Measurements from ENCODE around the gene ZDHHC7.
A peak's percentile ranks its signal among the peaks of the same experiment; 100 is the strongest.

Gene ZDHHC7

DNA sequence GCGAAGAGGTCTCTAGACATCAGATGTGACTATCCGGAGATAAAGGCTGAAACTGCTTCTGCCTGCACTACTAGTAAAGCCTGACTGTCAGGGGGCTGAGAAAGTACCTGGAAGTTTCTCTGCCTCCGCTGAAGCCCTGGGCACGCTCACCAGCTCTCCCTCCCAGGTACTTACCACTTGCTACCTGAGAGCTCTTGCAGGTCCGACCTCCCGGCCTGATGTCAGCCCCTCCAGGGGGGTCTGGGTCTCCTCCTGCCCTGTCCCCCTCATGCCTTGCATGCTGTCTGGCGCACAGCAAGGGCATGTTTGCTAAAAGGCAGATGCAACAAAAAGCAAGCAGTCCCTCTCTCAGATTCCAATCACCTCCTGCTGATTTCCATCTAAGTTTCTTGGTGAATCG, 17.4 kb downstream of the ZDHHC7 start:
- DNase-seq (ENCODE audit: low spot score), result no peak

DNA sequence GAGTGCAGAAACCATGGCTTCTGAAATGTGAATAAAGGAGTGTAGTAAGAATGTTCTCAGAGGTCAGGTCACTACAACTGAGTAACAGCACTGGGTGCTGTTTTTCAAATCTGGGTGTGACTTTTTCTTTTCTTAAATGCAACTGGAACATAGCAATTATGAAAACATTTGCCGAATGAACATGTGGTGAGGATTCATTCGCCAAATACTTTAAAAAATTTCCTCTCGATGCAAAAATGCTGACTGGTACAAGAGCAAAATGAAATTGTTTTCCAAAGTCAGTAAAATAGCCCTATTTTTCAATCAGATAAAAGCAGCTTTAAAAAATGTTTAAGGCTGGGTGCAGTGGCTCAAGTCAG, 18.6 kb downstream of the ZDHHC7 start:
- DNase-seq (ENCODE audit: low spot score), result no peak

DNA sequence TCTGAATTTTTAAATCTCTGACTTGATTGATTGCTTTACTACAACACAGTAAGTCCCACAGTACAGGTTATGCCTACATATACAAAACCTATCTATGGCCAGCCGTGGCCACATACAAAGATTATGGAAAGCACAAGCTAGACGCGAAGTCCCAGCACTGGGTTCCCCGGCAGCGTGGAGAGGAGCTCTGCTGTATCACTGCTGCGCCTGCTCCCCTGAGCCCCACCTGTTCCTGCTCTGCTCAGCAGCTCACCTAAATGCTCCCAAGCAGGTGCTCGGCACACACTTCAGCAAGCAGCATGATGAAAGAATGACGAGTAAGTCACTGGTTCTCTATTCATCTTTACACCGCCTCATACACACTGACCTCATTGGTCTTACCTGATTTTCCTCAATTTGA, 20.6 kb downstream of the ZDHHC7 start:
- DNase-seq (ENCODE audit: low spot score), result no peak

DNA sequence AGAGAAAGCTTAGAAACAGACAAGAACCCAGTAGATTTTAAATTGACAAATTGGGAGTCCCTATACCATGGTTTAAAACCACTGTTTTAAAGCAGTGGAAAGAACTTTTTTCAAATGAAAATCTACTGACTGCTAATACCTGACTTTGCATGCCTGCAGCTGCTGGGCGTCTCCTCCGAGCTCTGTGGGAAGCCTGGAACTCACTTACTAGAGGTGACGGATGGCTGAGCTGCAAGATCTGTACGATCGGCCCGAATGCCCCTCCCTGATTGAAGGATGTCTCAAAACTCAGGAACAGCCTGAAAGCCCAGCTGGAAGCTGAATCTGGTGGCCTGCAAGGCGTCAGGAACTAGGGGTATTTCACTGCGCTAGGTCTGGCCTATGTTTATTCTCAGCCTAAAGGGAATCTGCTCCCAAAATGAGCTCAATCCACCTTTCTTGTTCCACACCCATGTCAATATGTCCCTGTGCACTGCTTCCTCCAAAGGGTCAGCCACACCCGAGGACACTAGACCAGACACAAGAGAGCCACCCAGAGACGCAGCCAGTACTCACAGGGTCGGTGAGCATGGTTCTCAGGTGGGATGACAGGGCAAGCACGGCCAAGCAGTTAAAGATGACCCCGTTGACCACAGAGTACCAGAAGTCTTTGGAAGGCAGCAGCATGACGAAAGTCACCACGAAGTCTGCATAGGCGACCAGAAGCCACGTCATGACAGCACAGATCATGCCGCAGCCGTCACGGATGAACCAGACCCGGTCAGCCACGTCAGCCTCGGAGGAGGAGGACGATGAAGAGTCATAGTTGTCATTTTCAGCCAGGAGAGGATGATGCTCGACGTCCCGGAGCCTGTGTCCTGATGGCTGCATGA, 21.4 kb downstream of the ZDHHC7 start:
- no peak for DNase-seq (ENCODE audit: low spot score)

DNA sequence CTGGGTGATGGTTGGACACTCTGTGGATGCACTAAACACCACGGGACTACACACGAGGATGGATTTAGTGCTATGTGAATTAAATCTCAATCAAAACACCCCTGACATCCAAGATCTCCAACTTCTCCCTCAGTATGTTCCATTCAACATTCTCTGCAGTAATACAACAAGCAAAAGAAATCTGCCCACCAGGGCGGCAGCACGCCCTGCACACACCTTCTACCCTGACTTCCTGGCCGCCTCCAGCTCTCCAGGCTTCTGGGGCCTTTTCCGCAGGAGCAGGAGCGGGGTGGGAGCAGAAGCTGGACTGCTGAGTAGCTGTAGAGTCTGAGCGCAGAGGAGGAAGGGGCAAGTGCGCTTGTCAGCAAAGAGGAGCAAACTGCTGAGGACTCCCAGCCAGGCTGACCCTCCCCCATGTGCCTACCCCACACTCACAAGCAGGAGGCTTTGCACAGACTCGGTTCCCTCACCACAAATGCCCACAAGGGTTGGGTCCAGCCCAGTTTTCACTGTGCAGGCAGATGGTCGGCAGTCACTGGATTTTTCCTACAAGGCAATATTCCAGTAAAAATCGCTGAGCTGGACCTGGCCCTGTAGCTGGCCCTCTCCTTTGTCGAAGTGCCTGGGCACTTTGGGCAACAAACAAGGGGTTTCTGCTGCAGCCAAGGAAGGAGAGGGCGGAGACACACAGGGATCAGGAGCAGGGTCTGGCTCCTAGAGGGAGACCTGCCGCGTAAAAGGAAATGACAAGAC, 22.8 kb downstream of the ZDHHC7 start:
- no peak for DNase-seq (ENCODE audit: low spot score)

DNA sequence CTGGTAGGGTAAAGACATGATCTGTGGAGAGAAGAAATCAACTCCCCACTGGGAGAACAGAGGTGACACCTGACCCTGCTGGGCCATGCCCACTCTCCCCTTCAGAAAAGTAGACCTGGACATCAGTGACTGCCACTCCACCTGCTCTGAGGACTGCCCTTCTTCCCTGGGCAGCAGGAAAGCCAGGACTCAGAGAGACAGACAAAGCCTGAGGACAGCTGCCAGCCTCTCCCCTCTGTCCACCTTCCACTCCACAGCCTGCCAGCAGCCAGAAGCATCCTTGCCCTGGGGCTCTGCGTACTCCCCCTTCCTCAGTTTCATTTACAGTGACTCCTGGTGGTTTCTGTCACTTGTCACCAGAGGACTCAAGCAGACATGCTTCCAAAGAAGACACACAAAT, 24.5 kb downstream of the ZDHHC7 start:
- DNase-seq (ENCODE audit: low spot score), result no peak

DNA sequence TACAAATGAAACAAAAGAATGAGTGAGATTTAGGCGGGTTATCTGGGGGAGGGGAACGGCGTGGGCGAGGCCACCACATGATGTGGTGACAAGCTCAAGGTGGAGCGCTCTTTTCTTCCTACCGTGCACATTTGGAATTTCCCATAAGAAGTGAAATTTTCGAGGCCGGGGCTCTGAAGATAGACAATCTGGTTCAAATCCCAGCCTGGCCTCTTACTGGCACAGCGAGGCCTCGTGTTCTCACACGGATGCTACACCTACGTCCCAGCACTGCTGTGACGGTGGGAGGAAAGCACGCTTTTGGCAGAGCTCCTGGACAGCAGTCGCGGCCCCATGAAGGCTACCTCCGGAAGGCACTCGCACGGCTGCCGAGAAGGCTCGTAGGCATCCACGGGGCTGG, 25.2 kb downstream of the ZDHHC7 start:
- DNase-seq (ENCODE audit: low spot score), result no peak

DNA sequence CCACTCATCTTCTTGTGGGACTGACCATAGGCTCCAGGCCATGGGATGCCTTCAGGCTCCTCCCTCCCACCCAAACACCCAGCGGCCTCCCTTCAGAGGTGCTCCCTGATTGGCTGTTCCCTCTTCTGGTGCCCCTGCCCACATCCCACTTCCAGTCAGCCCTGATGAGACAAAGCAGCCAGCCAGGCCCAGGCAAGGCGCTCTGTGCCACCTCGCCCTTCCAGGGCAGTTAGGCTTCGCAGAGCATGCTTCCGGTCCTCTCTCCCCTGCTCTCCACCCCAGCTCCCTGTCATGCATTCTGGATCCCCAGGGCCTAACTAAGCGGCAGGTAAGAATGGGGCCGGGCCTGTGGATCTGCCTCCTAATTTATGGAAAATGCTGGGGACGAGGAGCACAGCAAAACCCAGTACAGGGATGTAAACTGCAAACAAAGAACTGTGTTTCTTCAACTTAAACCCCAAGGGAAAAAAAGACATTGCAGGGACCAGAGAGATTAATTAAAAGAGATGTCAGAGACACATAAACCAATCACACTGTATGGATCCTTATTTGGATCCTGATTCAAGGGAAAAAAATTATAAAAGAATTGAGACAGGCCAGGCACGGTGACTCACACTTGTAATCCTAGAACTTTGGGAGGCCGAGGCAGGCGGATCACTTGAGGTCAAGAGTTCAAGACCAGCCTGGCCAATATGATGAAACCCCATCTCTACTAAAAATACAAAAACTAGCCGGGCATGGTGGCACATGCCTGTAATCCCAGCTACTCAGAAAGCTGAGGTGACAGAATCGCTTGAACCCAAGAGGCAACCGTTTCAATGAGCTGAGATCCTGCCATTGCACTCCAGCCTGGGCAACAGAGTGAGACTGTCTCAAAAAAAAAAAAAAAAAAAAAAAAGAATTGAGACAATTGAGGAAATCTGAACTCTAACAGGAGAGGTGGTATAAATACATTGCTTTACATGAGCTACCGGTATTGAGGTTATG, 26.0 kb downstream of the ZDHHC7 start:
- DNase-seq (ENCODE audit: low spot score), result no peak

DNA sequence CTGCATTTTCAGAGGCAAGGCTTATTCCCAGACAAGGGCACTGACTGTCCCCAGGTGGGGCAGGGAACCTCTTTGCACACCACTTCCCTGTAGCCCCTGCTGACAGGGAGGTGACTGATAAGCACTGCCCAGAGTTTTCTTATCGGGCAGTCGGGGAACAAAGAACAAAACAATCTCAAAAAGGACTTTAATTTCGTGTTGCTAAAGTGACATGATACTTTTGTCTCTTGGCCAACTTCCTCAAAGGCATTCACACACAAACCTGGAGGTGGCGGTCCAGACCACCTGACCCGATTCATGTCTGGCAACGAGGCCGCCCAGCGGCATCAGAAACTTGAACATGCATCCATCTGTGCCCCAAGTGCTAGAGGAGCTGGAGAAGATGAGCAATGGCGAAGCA, 28.9 kb downstream of the ZDHHC7 start:
- peak; percentile 45 for DNase-seq (ENCODE audit: low spot score)

DNA sequence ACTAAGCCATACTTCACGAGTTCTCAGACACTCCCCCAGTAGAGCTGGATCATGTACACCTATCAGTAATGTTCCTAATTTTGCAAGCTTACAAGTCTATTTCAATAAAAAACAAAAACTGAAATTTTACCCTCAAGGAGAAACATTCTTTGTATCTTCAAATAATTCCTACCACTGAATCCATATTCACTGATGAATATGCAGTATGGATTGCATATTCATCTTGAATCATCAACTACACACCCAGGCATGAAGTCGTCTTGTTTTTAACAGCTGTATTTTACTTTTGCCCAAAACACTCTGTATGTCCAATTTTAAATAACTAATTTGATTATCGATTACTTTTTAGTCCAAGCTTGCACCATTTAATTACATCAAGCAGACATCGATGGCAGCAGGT, 31.8 kb downstream of the ZDHHC7 start:
- DNase-seq (ENCODE audit: low spot score), result no peak

DNA sequence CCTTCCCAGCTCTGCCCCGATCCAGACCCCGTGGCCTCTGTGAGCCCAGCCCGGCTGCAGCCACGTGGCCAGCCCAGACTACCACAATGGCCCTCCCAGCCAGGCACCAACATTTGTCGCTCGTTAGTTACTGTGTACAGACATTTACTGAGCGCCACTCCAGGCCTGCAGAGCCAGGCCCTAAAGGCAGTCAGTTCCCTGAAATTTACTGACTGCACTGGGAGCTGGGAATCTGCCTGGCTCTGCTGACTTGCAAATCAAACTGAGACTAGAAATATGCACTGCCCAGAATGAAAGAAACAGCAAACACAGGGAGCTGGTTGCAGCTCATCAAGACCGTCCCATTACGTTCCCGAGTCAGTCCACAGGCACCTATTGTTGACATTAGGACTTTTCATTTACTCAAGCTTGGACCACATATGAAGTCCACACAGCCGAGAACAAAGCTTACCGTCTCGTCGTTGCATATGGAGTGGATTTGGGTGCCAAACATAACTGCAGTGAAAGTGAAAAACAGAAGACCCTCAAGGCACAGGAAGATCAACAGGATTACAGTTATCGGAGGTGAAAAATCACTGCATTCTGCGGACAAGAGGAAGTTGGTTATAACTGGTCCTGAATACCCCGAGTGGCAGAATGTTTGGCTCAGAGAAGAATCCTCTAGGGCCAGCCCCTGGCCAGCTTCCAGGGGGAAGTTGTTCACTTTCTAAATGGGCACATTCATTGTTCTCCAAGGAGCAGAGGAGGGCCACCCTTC, 34.5 kb downstream of the ZDHHC7 start:
- peak; percentile 63 for DNase-seq (ENCODE audit: low spot score)

DNA sequence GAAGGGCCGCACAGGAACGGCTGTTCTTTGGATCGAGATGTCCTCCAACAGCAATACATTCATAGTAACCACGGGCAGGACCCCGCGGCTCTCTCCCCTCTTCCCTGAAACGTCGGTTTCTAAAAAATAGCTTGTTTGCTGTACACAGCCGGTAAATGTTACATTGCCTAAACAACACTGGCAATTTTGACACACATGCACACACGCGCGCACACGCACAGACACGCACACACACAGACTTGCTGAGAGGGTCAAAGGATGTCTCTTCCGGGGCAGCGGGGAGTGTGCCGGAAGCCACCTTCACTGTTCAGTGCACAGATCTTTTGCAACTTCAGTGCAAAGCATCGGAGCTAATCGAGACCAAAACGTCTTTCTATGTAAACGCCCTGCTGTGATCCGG, 35.8 kb downstream of the ZDHHC7 start:
- DNase-seq (ENCODE audit: low spot score), result no peak

DNA sequence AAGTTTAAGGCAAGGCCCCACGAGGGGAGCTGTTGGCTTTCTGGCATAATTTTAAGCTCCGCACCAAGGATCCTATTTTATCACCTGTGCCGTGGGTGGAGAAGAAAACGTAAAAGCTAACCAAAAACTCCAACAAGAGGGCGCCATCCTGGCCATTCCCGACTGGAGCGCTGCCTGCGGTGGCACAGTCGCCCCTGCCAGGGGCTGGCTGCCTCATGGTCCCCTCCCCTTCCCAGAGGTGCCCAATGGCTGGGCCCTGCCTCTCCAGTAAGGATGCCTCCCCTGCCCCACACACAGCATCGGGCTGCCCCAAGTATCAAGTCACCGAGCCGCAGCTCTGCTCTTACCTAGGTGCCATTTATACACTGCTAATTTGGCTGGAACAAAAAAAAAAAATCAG, 36.3 kb downstream of the ZDHHC7 start:
- no peak for DNase-seq (ENCODE audit: low spot score)

DNA sequence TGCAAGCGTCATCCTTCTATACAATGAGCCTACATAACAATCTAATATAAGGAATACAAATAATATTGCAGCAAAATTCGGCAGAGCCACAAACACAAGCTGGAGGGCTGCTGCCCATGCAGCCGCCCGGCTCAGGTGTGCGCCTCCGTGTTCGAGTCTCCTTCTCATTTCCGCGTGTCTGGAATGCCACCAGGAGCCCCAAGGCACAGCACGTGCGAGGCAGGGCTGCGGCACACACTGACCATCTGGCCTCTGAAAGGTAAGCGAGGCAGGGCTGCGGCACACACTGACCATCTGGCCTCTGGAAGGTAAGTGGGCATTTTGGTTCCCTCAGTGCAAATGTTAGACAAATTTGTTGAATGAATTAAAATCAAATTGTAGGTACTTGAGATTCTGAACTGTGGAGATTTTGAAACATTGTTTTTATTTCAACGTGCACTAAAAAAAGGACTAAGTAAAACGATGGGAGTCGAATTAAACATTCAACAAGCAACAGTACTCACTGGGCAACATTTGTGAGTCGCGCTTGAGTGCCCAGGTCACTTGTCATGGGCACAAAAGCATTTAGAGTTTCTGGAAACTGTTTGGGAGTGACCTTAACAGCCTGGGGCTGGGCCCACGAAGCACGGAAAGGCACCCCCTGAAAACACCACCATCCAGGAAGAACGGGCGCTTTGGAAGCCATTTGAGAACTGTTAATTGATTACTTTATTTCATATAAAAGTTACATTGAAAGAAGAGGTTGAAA, 37.4 kb downstream of the ZDHHC7 start:
- no peak for DNase-seq (ENCODE audit: low spot score)

DNA sequence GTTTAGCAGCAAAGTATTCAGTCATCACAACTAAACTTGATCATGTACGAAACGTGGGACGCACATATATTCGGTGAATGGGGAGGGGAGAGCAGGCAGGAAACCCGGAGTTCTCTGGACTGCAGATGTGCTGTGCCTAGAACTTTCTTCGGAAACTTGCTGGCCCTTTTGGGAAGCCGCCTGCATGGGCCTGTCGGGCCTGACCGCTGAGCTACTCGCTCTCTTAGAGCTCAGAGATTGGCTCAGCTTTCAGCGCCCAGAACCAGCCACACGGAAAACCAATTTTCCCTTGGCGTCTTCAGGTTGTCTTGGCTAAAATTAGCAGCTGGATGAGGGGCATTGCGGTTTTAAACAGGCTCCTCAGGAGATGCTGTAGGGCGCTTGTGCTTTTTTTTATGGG, 38.1 kb downstream of the ZDHHC7 start:
- DNase-seq (ENCODE audit: low spot score), result no peak

DNA sequence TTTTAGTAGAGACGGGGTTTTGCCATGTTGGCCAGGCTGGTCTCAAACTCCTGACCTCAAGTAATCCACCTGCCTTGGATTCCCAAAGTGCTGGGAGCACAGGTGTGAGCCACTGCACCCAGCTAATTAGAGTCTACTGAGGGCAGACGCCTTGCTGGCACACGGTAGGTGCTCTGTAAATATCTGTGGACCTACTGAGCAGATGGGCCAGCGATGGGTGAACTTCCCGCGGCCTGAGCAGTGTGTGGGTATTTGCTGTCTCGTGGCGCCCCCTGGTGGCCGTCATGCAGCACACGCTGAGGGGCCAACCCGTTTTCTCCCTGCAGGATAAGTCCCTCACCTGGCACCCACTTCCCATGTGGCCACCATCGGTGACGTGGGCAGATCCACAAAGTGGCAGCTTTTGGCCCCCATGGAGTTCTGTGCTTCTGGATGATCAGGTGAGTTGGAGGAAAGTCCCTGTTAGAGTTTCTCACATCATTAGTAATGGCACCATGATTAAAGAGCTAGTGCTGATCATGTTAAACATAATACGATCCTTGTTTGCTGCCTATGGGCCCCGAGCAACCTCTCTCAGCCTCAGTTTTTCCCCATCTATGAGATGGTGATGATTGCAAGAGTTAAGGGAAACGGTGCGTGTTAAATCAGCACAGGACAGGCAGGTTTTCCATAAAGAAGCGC, 40.7 kb downstream of the ZDHHC7 start:
- peak; percentile 86 for DNase-seq (ENCODE audit: low spot score)

DNA sequence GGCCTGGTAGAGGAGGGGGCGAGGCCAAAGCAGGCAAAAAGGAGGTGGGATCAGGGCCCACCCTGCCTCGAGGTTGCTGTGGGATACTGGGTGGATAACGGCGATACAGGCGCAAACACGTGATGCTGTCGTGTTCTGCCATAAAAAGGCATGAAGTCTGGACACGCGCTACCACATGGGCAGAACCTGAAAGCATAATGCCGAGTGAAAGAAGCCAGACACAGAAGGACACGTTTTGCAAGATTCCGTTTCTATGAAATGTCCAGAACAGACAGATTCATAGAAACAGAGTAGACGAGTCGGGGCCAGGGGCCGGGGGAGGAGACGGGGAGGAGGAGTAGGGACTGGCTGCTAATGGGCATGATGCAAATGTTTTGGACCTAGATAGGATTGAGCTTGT, 43.5 kb downstream of the ZDHHC7 start:
- DNase-seq (ENCODE audit: low spot score), result no peak

DNA sequence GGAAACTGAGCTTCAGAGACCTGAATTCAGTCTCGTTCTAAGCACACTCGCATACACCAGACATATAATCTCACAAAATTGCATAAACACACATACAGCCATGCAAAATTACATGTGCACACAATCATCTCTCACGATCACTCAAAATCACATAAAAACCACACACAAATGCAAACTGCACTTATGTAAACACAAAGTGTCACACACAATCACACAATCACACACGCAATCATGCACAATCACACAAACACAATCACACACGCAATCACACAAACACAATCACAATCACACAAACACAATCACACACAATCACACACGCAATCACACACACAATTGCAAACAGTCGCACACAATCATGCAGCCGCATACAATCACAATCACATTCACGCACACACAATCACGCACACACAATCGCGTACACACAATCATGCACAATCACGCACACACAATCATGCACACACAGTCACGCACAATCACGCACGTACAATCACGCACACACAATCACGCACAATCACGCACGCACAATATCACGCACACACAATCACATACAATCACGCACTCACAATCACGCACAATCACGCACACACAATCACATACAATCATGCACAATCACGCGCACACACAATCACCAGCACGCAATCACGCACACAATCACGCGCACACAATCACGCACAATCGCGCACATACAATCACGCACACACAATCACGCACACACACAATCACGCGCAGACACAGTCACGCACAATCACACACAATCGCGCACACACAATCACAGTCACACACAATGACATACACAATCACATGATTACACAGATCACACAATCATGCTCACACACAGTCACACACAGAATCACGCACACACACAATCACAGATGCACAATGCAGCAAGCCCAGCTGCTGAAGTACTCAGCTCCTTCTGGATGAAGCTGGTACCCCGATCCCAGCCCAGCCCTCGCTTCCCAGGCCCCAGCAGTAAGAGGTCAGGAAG, 45.6 kb downstream of the ZDHHC7 start:
- no peak for DNase-seq (ENCODE audit: low spot score)
